ENCODE measurements around the gene FBL.
"Not testable (repeated sequence)": the region's sequence is repeated elsewhere in the genome, so short reads cannot be mapped to it uniquely, and the experiment has no call there.

DNA sequence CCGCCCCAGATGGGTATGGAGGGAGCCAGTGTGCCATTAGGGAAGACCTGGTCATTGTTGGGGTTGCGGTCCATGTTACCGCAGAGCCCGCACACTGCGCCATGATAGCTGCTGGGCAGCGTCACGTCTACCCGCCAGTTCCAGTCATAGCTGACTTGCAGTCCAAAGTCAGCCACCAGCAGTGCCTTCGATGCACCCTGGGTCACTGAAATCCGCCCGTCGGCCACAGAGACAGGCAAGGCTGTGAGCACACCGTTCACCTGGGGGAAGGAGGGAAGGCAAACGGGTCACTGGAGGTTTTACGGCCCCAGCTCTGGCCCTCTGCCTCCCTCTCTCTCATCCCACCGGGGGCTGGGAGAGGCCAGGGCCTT is 48.0 kb upstream of the FBL start:
- TF ChIP-seq, protein P1, sequence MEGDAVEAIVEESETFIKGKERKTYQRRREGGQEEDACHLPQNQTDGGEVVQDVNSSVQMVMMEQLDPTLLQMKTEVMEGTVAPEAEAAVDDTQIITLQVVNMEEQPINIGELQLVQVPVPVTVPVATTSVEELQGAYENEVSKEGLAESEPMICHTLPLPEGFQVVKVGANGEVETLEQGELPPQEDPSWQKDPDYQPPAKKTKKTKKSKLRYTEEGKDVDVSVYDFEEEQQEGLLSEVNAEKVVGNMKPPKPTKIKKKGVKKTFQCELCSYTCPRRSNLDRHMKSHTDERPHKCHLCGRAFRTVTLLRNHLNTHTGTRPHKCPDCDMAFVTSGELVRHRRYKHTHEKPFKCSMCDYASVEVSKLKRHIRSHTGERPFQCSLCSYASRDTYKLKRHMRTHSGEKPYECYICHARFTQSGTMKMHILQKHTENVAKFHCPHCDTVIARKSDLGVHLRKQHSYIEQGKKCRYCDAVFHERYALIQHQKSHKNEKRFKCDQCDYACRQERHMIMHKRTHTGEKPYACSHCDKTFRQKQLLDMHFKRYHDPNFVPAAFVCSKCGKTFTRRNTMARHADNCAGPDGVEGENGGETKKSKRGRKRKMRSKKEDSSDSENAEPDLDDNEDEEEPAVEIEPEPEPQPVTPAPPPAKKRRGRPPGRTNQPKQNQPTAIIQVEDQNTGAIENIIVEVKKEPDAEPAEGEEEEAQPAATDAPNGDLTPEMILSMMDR (IDR thresholded peaks at IDR 0.05; ENCODE audit: low read length) = not testable (repeated sequence)
- TF ChIP-seq EZH2 (optimal IDR thresholded peaks at IDR 0.05; ENCODE audit: low read depth, low read length); EZH2phosphoT487 (IDR thresholded peaks at IDR 0.05; ENCODE audit: low read length): not testable (repeated sequence)

Data from MM.1S (cell line).